GM23248 (cell line): ENCODE results near the gene CST9.

Experiments
- EZH2 ChIP-seq: fragments of 200-600 bp; sonication (generic); IDR thresholded peaks from 2 replicates; pipeline ENCODE4 v1.6.1; 2018; ENCODE audit warnings: antibody characterized with exemption, mild to moderate bottlenecking; ENCODE audit not compliant: insufficient read depth, poor library complexity, severe bottlenecking
- EZH2phosphoT487 ChIP-seq: fragments of 200-600 bp; sonication (generic); IDR thresholded peaks from 2 replicates; pipeline ENCODE4 v1.6.1; 2018; ENCODE audit warnings: antibody characterized with exemption, moderate library complexity, mild to moderate bottlenecking, low read depth; ENCODE audit not compliant: insufficient read depth

DNA sequence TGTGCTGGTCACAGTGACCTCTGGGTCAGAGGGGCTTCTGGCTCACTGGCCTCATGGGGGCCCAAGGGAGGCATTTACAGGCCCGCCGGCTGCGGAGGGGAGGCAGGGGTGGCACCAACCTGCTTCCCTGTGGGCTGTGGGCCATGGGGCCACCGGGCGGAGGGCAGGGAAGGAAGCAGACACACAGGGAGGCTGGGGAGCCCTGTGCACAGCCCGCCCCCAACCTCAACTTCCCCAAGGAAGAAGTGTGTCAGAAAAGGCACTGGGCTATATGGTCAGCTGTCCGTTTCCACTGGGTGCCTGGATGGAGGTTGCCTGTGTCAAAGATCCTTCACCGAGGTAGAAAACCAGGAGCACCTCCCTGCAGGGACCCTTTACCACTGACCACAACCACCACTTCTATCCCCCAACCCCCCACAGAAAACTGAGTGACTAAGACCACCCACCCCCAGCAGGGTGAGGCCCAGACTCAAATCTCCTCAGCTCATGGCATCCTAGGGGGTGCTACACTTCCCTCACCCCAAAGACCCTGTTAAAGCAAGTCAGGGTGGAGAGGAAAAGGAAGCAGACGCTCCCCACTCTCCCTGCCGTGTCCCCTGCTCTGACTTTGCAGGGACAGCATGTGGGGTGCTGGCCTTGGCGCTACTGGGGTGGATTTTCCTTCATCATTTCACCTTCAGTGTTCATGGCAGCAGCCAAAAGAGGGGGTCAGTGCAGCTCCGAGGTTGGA, 26.4 kb upstream of the CST9 start:
- no peak for TF ChIP-seq EZH2
- no peak for TF ChIP-seq EZH2phosphoT487
